ENCODE results near the gene QPCTL. TPM values are rescaled to one million over a fixed set of nuclear protein-coding genes. Genes with fewer than 3 reads are reported as not detected.

The QPCTL gene
- total and polyA plus RNA-seq, 2 donors (not counting 1 experiment from before 2014, with no cell fraction given), result 9.4 to 50.9 TPM

- ChIA-PET CTCF (no interaction called here), POLR2A (no interaction called here)
- intact Hi-C loops (cut with micrococcal nuclease), result no loop called here
- TF ChIP-seq EZH2 (IDR thresholded peaks at IDR 0.05; ENCODE audit: borderline replicate concordance, insufficient read depth, low read depth, low read length, poor library complexity, severe bottlenecking), result no peak
- no peak for TF ChIP-seq CTCF (IDR thresholded peaks at IDR 0.05)
- H3K9me3 Mint-ChIP-seq (ENCODE audit: insufficient read depth), result no peaks in the 10 kb centered on the region
- no peak overlapping the region for H3K27ac ChIP-seq (ENCODE audit: low read length in 2 of 2)
- no peaks in the 10 kb centered on the region for H3K36me3 ChIP-seq (replicated peaks in 1 of 2; ENCODE audit: control extremely low read depth in 1 of 2, control insufficient read depth in 1 of 2, extremely low read depth in 1 of 2, insufficient read depth in 2 of 2, low read length in 1 of 2)
- H3K4me3 ChIP-seq (ENCODE audit: control extremely low read depth in 1 of 5, extremely low read depth in 1 of 5, insufficient read depth in 1 of 5, low read depth in 2 of 5, low read length in 4 of 5), result no peak overlapping the region
- no peak overlapping the region for H2AFZ ChIP-seq (ENCODE audit: insufficient read depth, low read depth, low read length, poor library complexity, severe bottlenecking)
- no peak overlapping the region for H3K27ac Mint-ChIP-seq
- no peaks in the 10 kb centered on the region for H4K20me1 ChIP-seq (ENCODE audit: control insufficient read depth, insufficient read depth, low read length, poor library complexity, severe bottlenecking)
- WGBS (ENCODE audit: insufficient coverage), result 91% methylated on average over 8 of the region's 10 CpGs
- no peaks in the 10 kb centered on the region for H3K79me2 ChIP-seq (ENCODE audit: control insufficient read depth, insufficient read depth, low read length)
- no peaks in the 10 kb centered on the region for H3K4me1 Mint-ChIP-seq
- H3K27me3 ChIP-seq (replicated peaks in 1 of 4; ENCODE audit: control extremely low read depth in 1 of 4, control insufficient read depth in 3 of 4, insufficient read depth in 4 of 4, low read length in 3 of 4), result no peaks in the 10 kb centered on the region
- no peak overlapping the region for H3K4me2 ChIP-seq (replicated peaks; ENCODE audit: low read depth, low read length, poor library complexity, severe bottlenecking)
- no peak overlapping the region for H3K9ac ChIP-seq (ENCODE audit: low read length)
- H3K4me1 ChIP-seq (ENCODE audit: control insufficient read depth in 2 of 2, insufficient read depth in 2 of 2, low read length in 2 of 2), result no peaks in the 10 kb centered on the region
- no peak overlapping the region for H3K4me3 Mint-ChIP-seq
- ATAC-seq (ENCODE audit: low read depth) (no peak), DNase-seq (no peak)
- H3K27me3 Mint-ChIP-seq, result peaks cover 11% of the 10 kb centered on the region
- no peaks in the 10 kb centered on the region for H3K9me3 ChIP-seq (ENCODE audit: control extremely low read depth in 1 of 3, control insufficient read depth in 2 of 3, insufficient read depth in 1 of 3, low read length in 2 of 3)
These were observed 47.3 kb downstream of the QPCTL start for GRCh38 chr19:45739498-45740439.

GRCh38 chr19:45742969-45743368 lies 50.5 kb downstream of the QPCTL start:
- no peak overlapping the region for H3K4me2 ChIP-seq (replicated peaks; ENCODE audit: low read depth, low read length, poor library complexity, severe bottlenecking)
- TF ChIP-seq CTCF (IDR thresholded peaks at IDR 0.05) (no peak), EZH2 (IDR thresholded peaks at IDR 0.05; ENCODE audit: borderline replicate concordance, insufficient read depth, low read depth, low read length, poor library complexity, severe bottlenecking) (no peak)
- no peak overlapping the region for H2AFZ ChIP-seq (ENCODE audit: insufficient read depth, low read depth, low read length, poor library complexity, severe bottlenecking)
- ChIA-PET POLR2A (no interaction called here), CTCF (no interaction called here)
- Mint-ChIP-seq H3K4me1 (no peaks in the 10 kb centered on the region), H3K27ac (no peak overlapping the region), H3K4me3 (no peak overlapping the region), H3K9me3 (ENCODE audit: insufficient read depth) (no peaks in the 10 kb centered on the region), H3K27me3 (peaks cover 20% of the 10 kb centered on the region)
- DNase-seq (no peak), ATAC-seq (ENCODE audit: low read depth) (no peak)
- no peaks in the 10 kb centered on the region for H4K20me1 ChIP-seq (ENCODE audit: control insufficient read depth, insufficient read depth, low read length, poor library complexity, severe bottlenecking)
- H3K4me3 ChIP-seq (ENCODE audit: control extremely low read depth in 1 of 5, extremely low read depth in 1 of 5, insufficient read depth in 1 of 5, low read depth in 2 of 5, low read length in 4 of 5), result no peak overlapping the region
- H3K4me1 ChIP-seq (ENCODE audit: control insufficient read depth in 2 of 2, insufficient read depth in 2 of 2, low read length in 2 of 2), result no peaks in the 10 kb centered on the region
- peaks cover 0 to 8% (median 2%) of the 10 kb centered on the region in 4 experiments for H3K27me3 ChIP-seq (replicated peaks in 1 of 4; ENCODE audit: control extremely low read depth in 1 of 4, control insufficient read depth in 3 of 4, insufficient read depth in 4 of 4, low read length in 3 of 4)
- no peak overlapping the region for H3K27ac ChIP-seq (ENCODE audit: low read length in 2 of 2)
- no peak overlapping the region for H3K9ac ChIP-seq (ENCODE audit: low read length)
- H3K36me3 ChIP-seq (replicated peaks in 1 of 2; ENCODE audit: control extremely low read depth in 1 of 2, control insufficient read depth in 1 of 2, extremely low read depth in 1 of 2, insufficient read depth in 2 of 2, low read length in 1 of 2), result no peaks in the 10 kb centered on the region
- H3K9me3 ChIP-seq (ENCODE audit: control extremely low read depth in 1 of 3, control insufficient read depth in 2 of 3, insufficient read depth in 1 of 3, low read length in 2 of 3), result no peaks in the 10 kb centered on the region
- intact Hi-C loops (cut with micrococcal nuclease), result no loop called here
- WGBS (ENCODE audit: insufficient coverage), result 91% methylated on average over 1 of the region's 4 CpGs
- H3K79me2 ChIP-seq (ENCODE audit: control insufficient read depth, insufficient read depth, low read length), result no peaks in the 10 kb centered on the region

Data from B cell (primary cell).